COR-L47 (cell line): ENCODE measurements around the gene GPR176.
A peak's percentile ranks its signal among the peaks of the same experiment; 100 is the strongest.
"Not testable (repeated sequence)": the region's sequence is repeated elsewhere in the genome, so short reads cannot be mapped to it uniquely, and the experiment has no call there.

Experiments
- DNase-seq: peaks from one replicate; lab custom pipeline; 2025; lab: John Stamatoyannopoulos, UW

The GPR176 gene

GRCh38 chr15:39857132-39857531, 62.9 kb downstream of the GPR176 start:
- DNase-seq: no peak

- DNase-seq: no peak
These were observed 63.7 kb downstream of the GPR176 start for GRCh38 chr15:39856357-39856756.

DNA sequence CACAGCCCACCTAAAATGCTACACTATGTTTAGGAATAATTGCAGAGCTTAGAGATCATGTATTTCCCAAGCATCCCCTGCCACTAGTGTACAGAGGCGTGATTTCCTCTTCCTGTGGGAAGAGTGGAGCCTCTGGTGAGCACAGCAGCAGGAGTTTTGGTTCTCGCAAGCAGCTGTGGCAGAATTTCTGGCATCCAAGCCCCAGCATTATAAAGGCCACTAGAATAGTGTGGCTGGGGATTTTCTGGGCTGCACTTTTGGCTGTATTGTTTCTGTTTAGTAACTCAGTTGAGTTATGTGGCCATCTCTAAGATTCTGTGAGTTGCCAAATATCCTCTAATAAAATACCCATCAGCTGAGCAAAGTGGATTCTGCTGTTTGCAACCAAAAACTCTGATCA, 64.7 kb downstream of the GPR176 start:
- DNase-seq: no peak

DNA sequence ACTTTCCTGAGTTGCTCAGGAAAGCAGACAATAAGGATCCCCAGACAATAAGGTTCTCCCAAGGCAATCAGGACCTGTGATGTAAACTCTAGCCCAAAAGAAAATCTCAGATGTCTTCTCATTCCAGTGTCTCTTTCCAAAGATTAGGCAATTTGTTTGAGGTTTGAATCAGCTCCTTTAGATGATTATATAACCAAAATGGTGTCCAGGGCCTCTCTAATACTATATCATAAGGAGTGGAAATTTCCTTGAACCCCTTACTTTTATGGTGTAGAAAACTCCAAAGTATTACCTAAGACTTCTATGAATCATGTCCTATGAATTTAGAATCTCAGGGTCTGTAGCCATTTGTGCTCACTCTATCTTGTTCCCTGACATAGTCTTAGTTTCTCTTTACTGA, 65.9 kb downstream of the GPR176 start:
- DNase-seq: no peak

DNA sequence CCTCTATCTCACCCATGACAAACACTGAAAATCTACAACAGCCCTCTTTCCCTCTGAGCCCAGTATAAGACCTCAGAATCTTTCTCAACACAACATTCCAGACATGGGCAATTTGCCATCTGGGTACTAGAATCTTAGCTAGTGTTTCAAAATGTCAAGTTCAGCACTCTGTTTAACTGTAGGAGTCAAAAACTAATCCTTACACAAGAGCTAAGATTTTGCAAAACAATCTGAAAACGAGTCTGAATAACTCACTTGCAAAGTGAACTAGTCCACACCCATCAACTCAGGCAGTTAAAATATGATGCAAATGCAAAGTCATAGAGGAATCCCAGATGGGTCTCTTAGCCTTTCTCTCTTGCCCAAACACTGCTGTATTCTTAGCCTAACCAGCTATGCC, 67.8 kb downstream of the GPR176 start:
- no peak for DNase-seq

DNA sequence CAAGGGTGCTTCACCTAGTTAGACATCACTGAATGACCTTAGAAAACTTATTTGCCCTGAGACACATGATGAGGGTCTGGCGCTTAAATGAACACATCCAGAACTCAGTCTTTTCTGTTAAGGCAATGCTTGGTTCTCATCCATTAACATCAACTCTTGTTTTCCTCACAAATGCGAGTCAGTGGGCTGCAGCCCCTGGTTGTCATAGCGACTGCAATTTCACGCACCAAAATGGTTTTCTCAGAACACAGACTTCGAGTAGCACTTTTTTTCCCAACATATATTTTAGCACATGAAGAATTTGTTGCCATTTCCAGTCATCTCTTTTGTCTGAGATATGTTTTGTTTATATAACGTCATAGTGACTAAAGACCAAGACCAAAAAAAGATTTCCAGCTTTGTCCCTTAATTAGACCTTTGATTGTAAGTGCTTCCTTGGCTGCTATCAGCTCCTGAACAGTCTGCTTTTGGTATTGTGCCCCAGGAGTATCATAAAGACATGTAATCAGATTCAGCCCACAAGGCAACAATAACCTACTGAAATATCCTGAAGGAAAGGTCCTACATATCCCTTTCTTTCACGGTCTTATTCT, 68.5 kb downstream of the GPR176 start:
- peak; percentile 3 for DNase-seq

DNA sequence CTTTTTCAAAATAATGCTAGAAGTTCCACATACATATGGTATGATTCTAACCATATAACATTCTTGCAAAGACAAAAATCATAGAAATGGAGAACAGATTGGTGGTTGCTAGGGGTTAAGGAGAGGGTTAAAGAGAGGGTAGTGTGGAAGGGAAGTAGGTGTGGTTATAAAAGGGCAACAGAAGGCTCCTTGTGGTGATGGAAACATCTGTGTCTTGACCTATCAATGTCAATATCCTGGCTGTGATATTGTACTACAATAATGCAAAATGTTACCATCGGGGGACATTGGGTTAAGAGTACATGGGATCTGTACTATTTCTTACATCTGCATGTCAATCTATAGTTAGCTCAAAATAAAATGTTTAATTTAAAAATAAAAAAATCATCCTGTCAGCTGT, 69.6 kb downstream of the GPR176 start:
- DNase-seq: no peak

- DNase-seq: no peak
These were observed 74.0 kb downstream of the GPR176 start for GRCh38 chr15:39846108-39846507.

DNA sequence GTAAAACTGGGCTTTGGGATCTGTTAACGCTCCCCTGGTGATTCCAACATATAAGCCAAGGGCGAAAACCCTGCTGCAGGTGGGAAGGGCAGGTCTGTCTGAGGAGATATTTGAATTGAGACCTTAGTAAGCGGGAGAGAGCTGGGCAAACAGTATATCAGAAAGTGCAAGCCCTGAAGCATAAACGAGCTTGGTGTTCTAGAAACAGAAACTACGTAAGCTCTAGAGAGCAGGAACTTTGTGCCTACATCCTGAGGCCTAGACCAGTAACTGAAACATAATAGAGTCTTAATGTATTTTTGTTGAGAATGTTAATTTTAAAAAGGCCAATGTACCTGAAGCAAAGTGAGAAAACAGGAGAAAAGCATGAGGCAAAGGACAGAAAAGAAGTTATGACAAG, 74.5 kb downstream of the GPR176 start:
- no peak for DNase-seq

DNA sequence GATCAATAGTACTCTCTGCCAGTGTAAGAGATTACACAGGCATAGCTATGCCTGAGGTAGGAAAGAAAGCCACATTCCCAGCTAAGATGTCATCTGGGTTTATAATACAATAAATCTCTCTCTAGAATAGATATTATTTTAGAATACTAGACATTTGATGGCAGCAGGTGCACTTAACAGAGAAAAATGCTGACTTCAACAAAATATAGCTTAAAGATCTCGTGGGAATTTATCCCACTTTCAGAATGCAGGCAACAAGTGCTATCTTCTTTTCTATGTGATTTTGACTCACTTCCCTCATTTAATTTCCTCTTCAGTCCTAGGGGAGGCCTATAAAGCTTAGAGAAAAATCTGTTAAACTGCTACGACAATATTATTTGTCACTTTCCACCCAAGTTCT, 76.5 kb downstream of the GPR176 start:
- no peak for DNase-seq

- no peak for DNase-seq
These were observed 82.6 kb downstream of the GPR176 start for GRCh38 chr15:39837454-39837853.

DNA sequence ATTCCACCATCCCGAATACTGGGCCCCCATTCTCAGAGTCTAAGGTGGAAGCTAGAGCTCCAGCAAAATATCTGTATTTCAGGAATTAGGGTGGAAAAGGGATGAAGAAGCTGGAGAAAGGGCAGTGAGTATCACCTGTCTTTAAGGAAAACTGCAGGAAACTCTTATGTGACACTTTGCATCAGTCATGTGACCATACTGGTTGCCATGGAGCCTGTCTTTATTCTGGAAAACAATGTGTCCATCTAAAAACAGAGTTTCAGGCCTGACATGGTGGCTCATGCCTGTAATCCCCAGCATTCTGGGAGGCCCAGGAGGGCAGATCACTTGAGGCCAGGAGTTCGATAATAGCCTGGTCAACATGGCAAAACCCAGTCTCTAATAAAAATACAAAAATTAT, 84.5 kb downstream of the GPR176 start:
- DNase-seq: no peak

DNA sequence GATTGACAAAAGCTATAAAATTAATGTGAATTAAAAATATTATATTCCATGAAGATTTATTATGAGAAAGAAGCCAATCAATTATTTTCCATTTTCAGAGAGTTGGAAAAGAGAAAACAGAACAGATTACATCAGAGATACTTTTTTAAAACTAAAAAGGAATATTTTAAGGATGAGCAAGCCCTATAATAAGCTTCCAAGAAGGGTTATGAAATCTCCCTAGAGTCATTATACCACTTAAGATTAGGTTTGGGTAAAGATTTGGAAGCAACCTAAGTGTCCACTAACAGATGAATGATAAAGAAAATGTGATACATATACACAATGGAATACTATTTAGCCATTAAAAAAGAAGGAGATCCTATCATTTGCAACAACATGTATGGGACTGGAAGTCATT, 85.8 kb downstream of the GPR176 start:
- DNase-seq: no peak

- peak; percentile 82 for DNase-seq
These were observed 86.5 kb downstream of the GPR176 start for GRCh38 chr15:39833515-39833981.

GRCh38 chr15:39830166-39830565, 89.9 kb downstream of the GPR176 start:
- no peak for DNase-seq

DNA sequence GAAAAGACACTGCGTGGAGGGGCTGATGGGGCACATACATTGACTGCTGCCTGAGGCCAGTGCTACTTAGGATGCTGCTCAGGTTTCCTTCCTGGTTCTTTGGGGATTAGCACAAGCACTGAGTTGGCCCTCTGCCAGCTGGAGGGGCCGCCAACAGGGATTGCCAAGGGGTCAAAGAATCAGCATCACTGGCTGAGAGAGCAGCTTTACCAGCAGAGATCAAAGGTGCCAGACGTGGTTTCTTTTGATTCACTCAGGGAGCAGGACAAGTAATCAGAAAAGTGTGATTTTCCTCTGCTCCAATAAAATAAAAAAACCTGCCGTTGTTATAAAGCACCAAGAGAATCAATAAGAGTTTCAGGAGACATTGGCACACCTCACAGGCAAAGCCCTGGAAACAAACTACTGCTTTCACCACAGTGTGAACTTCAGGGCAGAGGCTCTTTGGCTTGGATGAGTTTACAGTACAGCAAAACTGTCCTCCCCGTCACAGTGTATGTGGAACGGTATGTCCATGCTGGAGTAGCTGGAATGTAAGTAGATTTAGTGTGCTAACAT, 91.6 kb downstream of the GPR176 start:
- peak; percentile 35 for DNase-seq

GRCh38 chr15:39826975-39827374, 93.1 kb downstream of the GPR176 start:
- no peak for DNase-seq

GRCh38 chr15:39823634-39824033, 96.4 kb downstream of the GPR176 start:
- DNase-seq: no peak

GRCh38 chr15:39820050-39820602, 99.9 kb downstream of the GPR176 start:
- DNase-seq: no peak

- no peak for DNase-seq
These were observed 100.5 kb downstream of the GPR176 start for GRCh38 chr15:39819533-39819932.

- DNase-seq: no peak
These were observed 102.2 kb downstream of the GPR176 start for GRCh38 chr15:39817892-39818291.

- no peak for DNase-seq
These were observed 105.6 kb downstream of the GPR176 start for GRCh38 chr15:39814489-39814888.

DNA sequence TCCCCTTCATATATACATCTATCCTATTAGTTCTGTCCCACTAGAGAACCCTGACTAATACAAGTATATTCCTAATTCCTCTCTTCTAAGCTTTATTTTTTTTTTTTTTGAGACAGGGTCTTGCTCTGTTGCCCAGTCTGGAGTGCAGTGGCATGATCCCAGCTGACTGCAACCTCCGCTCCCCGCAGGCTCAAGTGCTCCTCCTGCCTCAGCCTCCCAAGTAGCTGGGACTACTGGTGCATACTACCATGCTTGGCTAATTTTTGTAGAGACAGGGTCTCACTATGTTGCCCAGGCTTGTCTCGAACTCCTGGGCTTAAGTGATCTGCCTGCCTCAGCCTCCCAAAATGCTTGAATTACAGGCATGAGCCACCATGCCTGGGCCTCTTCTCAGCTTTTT, 107.4 kb downstream of the GPR176 start:
- DNase-seq: not testable (repeated sequence)

GRCh38 chr15:39808909-39809308, 111.2 kb downstream of the GPR176 start:
- DNase-seq: no peak
